ENCODE data around the gene CGGBP1. TPM values are rescaled to one million over a fixed set of nuclear protein-coding genes. Genes with fewer than 3 reads are reported as not detected.

The CGGBP1 gene
- total RNA-seq, 1 experiment from 2014 or later = 96.6 TPM

GRCh38 chr3:88078932-88079331, 20.1 kb upstream of the CGGBP1 start:
- no TSS peak for BruUV-seq (replicated peaks)
- Mint-ChIP-seq H3K9me3 (ENCODE audit: unreplicated experiment) (no peaks in the 10 kb centered on the region), H3K4me1 (ENCODE audit: insufficient read depth, unreplicated experiment) (peaks cover 30% of the 10 kb centered on the region), H3K27me3 (ENCODE audit: insufficient read depth, unreplicated experiment) (no peaks in the 10 kb centered on the region), H3K36me3 (ENCODE audit: insufficient read depth, unreplicated experiment) (peaks cover 18% of the 10 kb centered on the region), H3K27ac (ENCODE audit: low read depth, unreplicated experiment) (no peak overlapping the region), H3K4me3 (ENCODE audit: unreplicated experiment) (no peak overlapping the region)
- ChIA-PET CTCF (interaction anchor here (0.6 to 1.1 kb wide), 3 partner anchors 11 to 717 kb away, joined by 3 to 4 read pairs (median 4); no protein-coding TSS in a partner anchor), POLR2A (interaction anchor here (1.0 to 3.7 kb wide), 3 partner anchors 11 to 20 kb away, joined by 3 to 21 read pairs (median 4); partner anchors contain the start of genes CGGBP1 and ZNF654)
- intact Hi-C loops (cut with micrococcal nuclease) = no loop called here
- no peak for DNase-seq (ENCODE audit: unreplicated experiment)
- no peak for TF ChIP-seq CTCF (IDR thresholded peaks at IDR 0.05; ENCODE audit: unreplicated experiment)

GRCh38 chr3:88076712-88077111, 17.9 kb upstream of the CGGBP1 start:
- TF ChIP-seq CTCF (IDR thresholded peaks at IDR 0.05; ENCODE audit: unreplicated experiment) = no peak
- peaks cover 17% of the 10 kb centered on the region for H3K36me3 Mint-ChIP-seq (ENCODE audit: insufficient read depth, unreplicated experiment)
- H3K27me3 Mint-ChIP-seq (ENCODE audit: insufficient read depth, unreplicated experiment) = no peaks in the 10 kb centered on the region
- POLR2A ChIA-PET = no interaction called here
- H3K9me3 Mint-ChIP-seq (ENCODE audit: unreplicated experiment) = peaks cover 5% of the 10 kb centered on the region
- H3K4me3 Mint-ChIP-seq (ENCODE audit: unreplicated experiment) = no peak overlapping the region
- CTCF ChIA-PET = interaction anchor here (0.7 kb wide), 1 partner anchor 1288 kb away, joined by 3 read pairs; no protein-coding TSS in a partner anchor
- H3K4me1 Mint-ChIP-seq (ENCODE audit: insufficient read depth, unreplicated experiment) = peaks cover 25% of the 10 kb centered on the region
- no peak overlapping the region for H3K27ac Mint-ChIP-seq (ENCODE audit: low read depth, unreplicated experiment)
- no TSS peak for BruUV-seq (replicated peaks)
- intact Hi-C loops (cut with micrococcal nuclease) = no loop called here
- DNase-seq (ENCODE audit: unreplicated experiment) = no peak

- no peak for TF ChIP-seq CTCF (IDR thresholded peaks at IDR 0.05; ENCODE audit: unreplicated experiment)
- Mint-ChIP-seq H3K36me3 (ENCODE audit: insufficient read depth, unreplicated experiment) (peaks cover 17% of the 10 kb centered on the region), H3K4me1 (ENCODE audit: insufficient read depth, unreplicated experiment) (peaks cover 19% of the 10 kb centered on the region), H3K9me3 (ENCODE audit: unreplicated experiment) (peaks cover 5% of the 10 kb centered on the region), H3K4me3 (ENCODE audit: unreplicated experiment) (no peak overlapping the region), H3K27ac (ENCODE audit: low read depth, unreplicated experiment) (no peak overlapping the region), H3K27me3 (ENCODE audit: insufficient read depth, unreplicated experiment) (no peaks in the 10 kb centered on the region)
- ChIA-PET POLR2A (interaction anchor here (1.4 kb wide), 1 partner anchor 23 kb away, joined by 4 read pairs; no protein-coding TSS in a partner anchor), CTCF (no interaction called here)
- no peak for DNase-seq (ENCODE audit: unreplicated experiment)
- no TSS peak for BruUV-seq (replicated peaks)
- intact Hi-C loops (cut with micrococcal nuclease) = no loop called here
Measured at GRCh38 chr3:88075497-88075896, 16.7 kb upstream of the CGGBP1 start.

- BruUV-seq (replicated peaks) = no TSS peak
- H3K4me1 Mint-ChIP-seq (ENCODE audit: insufficient read depth, unreplicated experiment) = peaks cover 19% of the 10 kb centered on the region
- DNase-seq (ENCODE audit: unreplicated experiment) = no peak
- H3K27ac Mint-ChIP-seq (ENCODE audit: low read depth, unreplicated experiment) = no peak overlapping the region
- no peak overlapping the region for H3K4me3 Mint-ChIP-seq (ENCODE audit: unreplicated experiment)
- CTCF ChIA-PET = no interaction called here
- TF ChIP-seq CTCF (IDR thresholded peaks at IDR 0.05; ENCODE audit: unreplicated experiment) = no peak
- H3K9me3 Mint-ChIP-seq (ENCODE audit: unreplicated experiment) = peaks cover 5% of the 10 kb centered on the region
- intact Hi-C loops (cut with micrococcal nuclease) = no loop called here
- no peaks in the 10 kb centered on the region for H3K27me3 Mint-ChIP-seq (ENCODE audit: insufficient read depth, unreplicated experiment)
- POLR2A ChIA-PET = interaction anchor here (1.4 kb wide), 1 partner anchor 22 kb away, joined by 4 read pairs; no protein-coding TSS in a partner anchor
- peaks cover 17% of the 10 kb centered on the region for H3K36me3 Mint-ChIP-seq (ENCODE audit: insufficient read depth, unreplicated experiment)
Measured at GRCh38 chr3:88075072-88075471, 16.3 kb upstream of the CGGBP1 start.
